Right lobe of liver (tissue), 6 donors: ENCODE data around the gene EIF2B5. TPM values are rescaled to one million over a fixed set of nuclear protein-coding genes. Genes with fewer than 3 reads are reported as not detected.

Experiments used
- ATAC-seq, 4 donors: fragments of 200-7000 bp; cut with Tn5 transposase; one replicate each; pipeline ENCODE4 v1.9.1; 2020; ENCODE audit warnings: mild to moderate bottlenecking in 4 of 4, moderate library complexity in 4 of 4
- DNase-seq, 3 donors: peaks; one replicate each; pipeline ENCODE4 v3.0.0-alpha.2; 2020
- H3K27ac ChIP-seq, 3 donors: fragments of 200-600 bp; one replicate each; pipeline ENCODE4 v1.8.0; 2022
- H3K27me3 ChIP-seq, 2 donors: fragments of 200-600 bp; one replicate each; pipeline ENCODE4 v1.8.0; 2022
- H3K36me3 ChIP-seq, 4 donors: fragments of 200-600 bp; sonication (generic) in 1 of 4; one replicate each; pipeline versions ENCODE4 v1.5.1 to v1.8.0; 2017 to 2022; ENCODE audit warnings: control low read depth in 1 of 4
- H3K4me1 ChIP-seq, 4 donors: fragments of 200-600 bp; sonication (generic) in 1 of 4; one replicate each; pipeline versions ENCODE4 v1.5.1 to v1.8.0; 2017 to 2022; ENCODE audit warnings: control low read depth in 1 of 4
- H3K4me3 ChIP-seq, 3 donors: fragments of 200-600 bp; one replicate each; pipeline ENCODE4 v1.8.0; 2022
- H3K9me3 ChIP-seq, 4 donors: fragments of 200-600 bp; sonication (generic) in 1 of 4; one replicate each; pipeline versions ENCODE4 v1.5.1 to v1.8.0; 2017 to 2022; ENCODE audit warnings: control low read depth in 1 of 4
- CTCF ChIP-seq, 4 donors: fragments of 200-600 bp in 3 of 4; fragments of 450-650 bp in 1 of 4; IDR thresholded peaks; one replicate each; pipeline versions ENCODE4 v1.5.1 to v1.8.0; 2016 to 2022; ENCODE audit warnings: antibody characterized with exemption in 4 of 4, mild to moderate bottlenecking in 2 of 4
- POLR2A ChIP-seq: fragments of 450-650 bp; IDR thresholded peaks from one replicate; pipeline ENCODE4 v1.6.1; 2017; ENCODE audit warnings: antibody characterized with exemption, mild to moderate bottlenecking
- WGBS: methylation state at CpG from one replicate; pipeline ENCODE4 v1.1.6; 2018; ENCODE audit warnings: low coverage, low lambda C conversion rate; ENCODE audit not compliant: insufficient coverage; ENCODE audit errors: missing lambda C conversion rate; 5-methylcytosine and 5-hydroxymethylcytosine counted together
- intact Hi-C, 2 donors: fragments of 100-400 bp; cut with DNase I; formaldehyde crosslinking; loops; one replicate each; pipeline versions ENCODE4 v1.11.2 to v1.14.1; 2022
- total RNA-seq, 6 experiments: library from RNA; depleted of rRNA in 2 of 6; stranded (reverse); fragments of >200 nt in 2 of 6; fragmentation: NEBNext Ultra II Directional in 3 of 6; extraction: Animal tissue kit (Norgen Biotek cat#: 25700) in 3 of 6; gene quantifications; one replicate each; pipeline versions ENCODE4 v1.1.0 to v1.2.4, GENCODE V29; 2016 to 2023
- donor health status: DM: no; HTN: yes; CAD: no.
- donor health status: DM: no; HTN: no; CAD: no.
- donor health status: DM: no; HTN: no; CAD: no.
- donor health status: DM: no; HTN: yes; CAD: no.
- donor health status: DM: no; HTN: yes; CAD: no.

EIF2B5 gene
- total RNA-seq, 6 experiments from 2014 or later = 16.7 to 25.6 (median 20.5) TPM

DNA sequence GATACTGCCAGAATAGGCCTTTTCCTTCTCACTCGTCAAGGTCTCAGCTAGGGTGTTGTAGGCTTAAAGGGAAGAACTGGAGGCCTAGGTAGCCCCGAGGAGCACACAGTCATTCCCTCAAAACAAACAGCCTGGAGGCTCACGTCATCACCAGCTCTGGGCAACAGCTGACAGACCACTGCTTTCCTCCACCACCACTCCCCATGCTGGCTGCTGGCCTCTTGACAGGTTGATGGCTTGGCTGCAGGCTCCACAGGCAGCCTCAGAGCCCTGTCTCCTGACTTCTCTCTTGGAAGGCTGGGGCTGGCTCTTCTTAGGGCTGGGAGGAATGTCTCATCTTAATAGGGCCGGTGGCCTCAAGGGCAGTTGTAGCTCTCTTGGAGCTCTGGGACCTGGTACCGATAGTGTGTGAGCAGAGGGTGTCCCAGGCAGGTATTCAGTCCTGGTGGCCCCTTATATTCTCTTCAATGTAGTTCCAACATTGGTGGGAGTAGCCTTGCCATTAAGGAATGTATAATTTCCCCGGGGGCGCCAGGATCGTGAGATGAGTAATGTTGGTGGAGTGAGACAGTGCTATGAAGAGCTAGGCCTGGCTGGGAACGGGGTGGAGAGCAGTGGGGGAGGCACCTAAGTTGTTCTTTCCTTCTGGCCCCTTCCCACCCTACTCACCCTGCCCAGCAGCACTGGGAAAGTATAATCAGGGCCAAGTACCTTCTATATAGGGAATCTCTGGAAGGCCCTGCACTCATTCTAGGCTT lies 33.4 kb downstream of the EIF2B5 start:
- Histone ChIP-seq H3K9me3 (no peaks in the 10 kb centered on the region), H3K36me3 (peaks cover 8 to 64% (median 20%) of the 10 kb centered on the region in 4 donors), H3K4me1 (no peaks in the 10 kb centered on the region), H3K27ac (no peak overlapping the region), H3K4me3 (no peak overlapping the region), H3K27me3 (no peaks in the 10 kb centered on the region)
- no peak for TF ChIP-seq POLR2A
- no peak for TF ChIP-seq CTCF (IDR thresholded peaks at IDR 0.05)
- DNase-seq = no peak
- 82% methylated on average over 2 of the region's 9 CpGs for WGBS
- no peak for ATAC-seq
- intact Hi-C loops = loop anchor here in 1 of 2 donors (10.0 kb wide), 1 partner anchor 136 kb away; no protein-coding TSS in a partner anchor

GRCh38 chr3:184169896-184170875 lies 35.0 kb downstream of the EIF2B5 start:
- H3K27ac ChIP-seq = no peak overlapping the region
- no peak for ATAC-seq
- H3K27me3 ChIP-seq = no peaks in the 10 kb centered on the region
- no peak overlapping the region for H3K4me3 ChIP-seq
- H3K4me1 ChIP-seq = peaks cover 0 to 3% (median 0%) of the 10 kb centered on the region in 4 donors
- no peaks in the 10 kb centered on the region for H3K9me3 ChIP-seq
- WGBS = 90% methylated on average over 15 of the region's 66 CpGs
- no peak for TF ChIP-seq POLR2A
- no peak for TF ChIP-seq CTCF (IDR thresholded peaks at IDR 0.05)
- H3K36me3 ChIP-seq = peaks cover 5 to 49% (median 20%) of the 10 kb centered on the region in 4 donors
- no peak for DNase-seq
- intact Hi-C loops = loop anchor here in 1 of 2 donors (10.0 kb wide), 1 partner anchor 135 kb away; no protein-coding TSS in a partner anchor

DNA sequence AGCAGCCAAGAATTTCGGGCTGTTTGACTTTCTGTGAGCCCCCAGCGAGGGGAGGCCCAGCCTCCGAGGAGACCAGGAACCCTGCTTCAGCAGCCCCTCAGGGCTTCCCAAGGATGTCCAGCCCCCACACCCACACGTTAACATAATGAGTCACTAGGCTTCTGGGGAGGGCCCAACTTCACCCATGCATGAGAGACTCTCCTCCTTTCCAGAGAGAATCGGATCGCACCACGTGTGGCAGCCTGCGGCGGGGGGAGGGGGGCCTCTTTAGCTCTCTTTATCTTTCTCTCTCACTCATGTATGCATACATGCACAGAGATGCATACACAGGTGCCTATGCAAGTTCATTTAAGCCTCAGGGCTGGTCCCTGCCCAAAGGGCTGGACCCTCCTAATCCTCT lies 36.4 kb downstream of the EIF2B5 start:
- Histone ChIP-seq H3K4me1 (peaks cover 0 to 9% (median 2%) of the 10 kb centered on the region in 4 donors), H3K9me3 (no peaks in the 10 kb centered on the region), H3K4me3 (no peak overlapping the region), H3K36me3 (peaks cover 0 to 35% (median 12%) of the 10 kb centered on the region in 4 donors), H3K27me3 (no peaks in the 10 kb centered on the region), H3K27ac (no peak overlapping the region)
- DNase-seq (no peak), ATAC-seq (no peak)
- TF ChIP-seq CTCF (IDR thresholded peaks at IDR 0.05) = no peak
- no peak for TF ChIP-seq POLR2A
- intact Hi-C loops = no loop called here
- WGBS = 76% methylated on average over 4 of the region's 9 CpGs

DNA sequence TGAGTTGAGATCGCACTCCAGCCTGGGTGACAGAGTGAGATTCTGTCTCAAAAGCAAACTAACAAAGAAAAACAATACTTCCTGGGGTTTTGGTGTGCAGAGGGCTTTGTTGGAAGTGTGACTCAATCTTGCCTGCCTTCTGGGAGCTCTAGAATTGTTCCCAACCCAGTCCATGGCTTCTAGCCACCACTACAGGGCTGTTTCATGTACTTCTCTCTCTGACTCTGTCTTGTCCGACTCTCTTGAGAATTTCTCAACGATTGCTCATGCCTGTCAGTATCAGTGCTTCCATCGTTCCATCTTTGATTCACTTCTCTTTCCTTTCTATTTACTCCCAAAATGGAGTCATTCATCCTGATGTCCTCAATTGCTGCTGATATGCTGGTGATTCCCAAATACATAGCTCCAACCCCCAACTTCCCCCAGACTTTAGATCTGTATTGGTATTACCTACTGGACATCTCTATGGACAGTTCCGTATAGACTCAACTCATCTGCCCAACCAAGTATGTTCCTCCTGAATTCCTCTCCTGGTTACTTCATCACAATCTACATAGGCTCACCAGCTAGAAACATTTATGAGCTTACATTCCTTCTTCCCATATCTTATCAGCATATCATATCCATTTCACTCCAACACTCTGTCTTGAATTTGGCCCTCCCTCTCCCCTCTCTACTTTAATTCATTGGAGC lies 37.7 kb downstream of the EIF2B5 start:
- 88% methylated on average over 3 of the region's 5 CpGs for WGBS
- DNase-seq (no peak), ATAC-seq (no peak)
- TF ChIP-seq CTCF (IDR thresholded peaks at IDR 0.05) = no peak
- TF ChIP-seq POLR2A = no peak
- Histone ChIP-seq H3K4me1 (peaks cover 0 to 12% (median 2%) of the 10 kb centered on the region in 4 donors), H3K9me3 (no peaks in the 10 kb centered on the region), H3K27me3 (no peaks in the 10 kb centered on the region), H3K4me3 (no peak overlapping the region), H3K36me3 (peaks cover 0 to 33% (median 12%) of the 10 kb centered on the region in 4 donors), H3K27ac (no peak overlapping the region)
- intact Hi-C loops = no loop called here
